T-helper 1 cell treated with Interleukin-12 subunit alpha and Interleukin-12 subunit beta and Interleukin-4 antibody, amounts not matched to agents 30 ng/mL and 1 ng/mL, for 36 hours (primary cell): ENCODE data around the gene KIR3DL1. TPM values are rescaled to one million over a fixed set of nuclear protein-coding genes. Genes with fewer than 3 reads are reported as not detected.

ENCODE experiments used
- total RNA-seq: library from RNA; stranded (reverse); gene quantifications from 2 replicates; pipeline ENCODE4 v1.2.3, GENCODE V29; 2022

Gene KIR3DL1
- total RNA-seq, 1 donor from 2014 or later = not detected

Other genes starting within 250 kb of the KIR3DL1 start
- 0.15 TPM in 1 of 2 replicates, not detected in the other for gene LILRA2, start 242.7 kb upstream of the KIR3DL1 start, total RNA-seq
- not detected in 2 replicates for gene LILRA1, start 222.8 kb upstream of the KIR3DL1 start, total RNA-seq
- gene LILRB1, start 186.0 kb upstream of the KIR3DL1 start, total RNA-seq = not detected in 2 replicates
- 0.22 TPM in 1 of 2 replicates, not detected in the other for gene LILRB4, start 153.5 kb upstream of the KIR3DL1 start, total RNA-seq
- not detected in 2 replicates for gene KIR3DL3, start 92.0 kb upstream of the KIR3DL1 start, total RNA-seq
- 0.34 TPM in 1 of 2 replicates, not detected in the other for gene KIR2DL3, start 78.0 kb upstream of the KIR3DL1 start, total RNA-seq
- gene KIR2DL1, start 46.7 kb upstream of the KIR3DL1 start, total RNA-seq = not detected in 2 replicates
- not detected in 2 replicates for gene KIR2DL4, start 12.9 kb upstream of the KIR3DL1 start, total RNA-seq
- gene KIR2DS4, start 16.2 kb downstream of the KIR3DL1 start, total RNA-seq = not detected in 2 replicates
- 0.80 and 0.96 TPM in 2 replicates for gene KIR3DL2, start 34.0 kb downstream of the KIR3DL1 start, total RNA-seq
- not detected in 2 replicates for gene FCAR, start 57.8 kb downstream of the KIR3DL1 start, total RNA-seq
- not detected in 2 replicates for gene NCR1, start 89.7 kb downstream of the KIR3DL1 start, total RNA-seq
- gene NLRP7, start 131.1 kb downstream of the KIR3DL1 start, total RNA-seq = 0.12 and 0.20 TPM in 2 replicates
- gene NLRP2, start 149.9 kb downstream of the KIR3DL1 start, total RNA-seq = 23.6 TPM in 2 replicates
- 0.49 and 0.64 TPM in 2 replicates for gene GP6, start 221.8 kb downstream of the KIR3DL1 start, total RNA-seq
- 19.6 and 20.9 TPM in 2 replicates for gene RDH13, start 246.7 kb downstream of the KIR3DL1 start, total RNA-seq